ENCODE results near the gene GLYATL1B. TPM values are rescaled to one million over a fixed set of nuclear protein-coding genes. Genes with fewer than 3 reads are reported as not detected.

The GLYATL1B gene
- total and polyA plus RNA-seq, 2 of the 8 experiments (the other 6 are each of a cell fraction or from before 2014, with no cell fraction given), result not detected

DNA sequence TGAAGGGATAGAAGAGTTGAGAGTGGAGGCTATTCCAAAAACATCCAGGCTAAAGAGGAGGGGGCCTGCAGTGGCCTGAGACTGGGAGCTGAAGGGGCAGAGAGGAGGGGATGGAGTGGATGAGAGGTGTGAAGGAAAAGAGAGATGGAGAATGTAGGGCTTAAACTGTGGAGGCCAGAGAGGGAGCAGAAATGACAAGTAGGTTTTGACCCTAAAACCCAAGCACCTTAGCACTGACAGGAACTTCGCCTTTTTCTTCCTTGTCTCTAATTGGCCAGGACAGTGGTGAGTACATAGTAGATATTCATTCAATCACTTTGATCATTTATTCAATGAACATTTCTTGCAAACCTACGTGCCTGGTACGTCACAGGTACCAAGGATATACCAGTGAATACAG lies 28.2 kb downstream of the GLYATL1B start:
- Histone ChIP-seq H2BK20ac (ENCODE audit: low read length) (no peak overlapping the region), H3K4me3 (ENCODE audit: extremely low read depth in 1 of 4, insufficient read depth in 2 of 4, low read depth in 3 of 4, low read length in 4 of 4) (no peak overlapping the region), H3K36me3 (ENCODE audit: control insufficient read depth in 2 of 4, insufficient read depth in 4 of 4, low read length in 3 of 4) (peaks cover 3 to 61% (median 29%) of the 10 kb centered on the region in 4 experiments; a peak in 7 of 8 replicates), H4K20me1 (replicated peaks in 1 of 2; ENCODE audit: control insufficient read depth in 1 of 2, insufficient read depth in 2 of 2, low read length in 2 of 2) (peaks cover 0 to 2% of the 10 kb centered on the region in 2 experiments), H2BK12ac (ENCODE audit: low read depth, low read length) (no peak overlapping the region), H3K14ac (ENCODE audit: insufficient read length) (no peak overlapping the region), H2AK5ac (ENCODE audit: low read depth, low read length) (no peak overlapping the region), H3K23me2 (ENCODE audit: low read depth, low read length) (no peaks in the 10 kb centered on the region), H2BK15ac (ENCODE audit: low read length) (no peak overlapping the region), H3K79me1 (ENCODE audit: low read depth, low read length) (no peaks in the 10 kb centered on the region), H2BK5ac (ENCODE audit: low read depth, low read length) (no peak overlapping the region), H3K4me2 (ENCODE audit: insufficient read depth in 1 of 2, low read depth in 2 of 2, low read length in 2 of 2) (no peak overlapping the region), H3K18ac (ENCODE audit: extremely low read depth, low read length) (no peak overlapping the region), H3K9me3 (ENCODE audit: insufficient read depth in 2 of 2, low read depth in 1 of 2, low read length in 1 of 2) (peaks cover 10 to 24% of the 10 kb centered on the region in 2 experiments), H3K27ac (ENCODE audit: low read depth, low read length) (no peak overlapping the region), H3K23ac (ENCODE audit: insufficient read length) (no peak overlapping the region), H3K4ac (replicated peaks; ENCODE audit: insufficient read length, low read depth, low read length) (no peak overlapping the region), H3K79me2 (ENCODE audit: control insufficient read depth in 1 of 2, insufficient read depth in 2 of 2, low read length in 2 of 2) (no peaks in the 10 kb centered on the region), H3K56ac (replicated peaks; ENCODE audit: insufficient read length, low read depth, low read length) (no peak overlapping the region), H3K4me1 (replicated peaks in 1 of 4; ENCODE audit: control insufficient read depth in 3 of 4, insufficient read depth in 4 of 4, low read length in 3 of 4) (no peaks in the 10 kb centered on the region), H2BK120ac (replicated peaks; ENCODE audit: low read depth, low read length) (no peak overlapping the region), H4K5ac (ENCODE audit: insufficient read length, low read depth, low read length) (no peak overlapping the region), H3K9ac (replicated peaks in 1 of 4; ENCODE audit: extremely low read depth in 1 of 4, low read depth in 3 of 4, low read length in 3 of 4) (no peak overlapping the region), H2AFZ (ENCODE audit: low read length) (no peak overlapping the region), H3K27me3 (replicated peaks in 1 of 4; ENCODE audit: control insufficient read depth in 3 of 4, extremely low read depth in 1 of 4, insufficient read depth in 3 of 4, low read length in 3 of 4) (no peaks in the 10 kb centered on the region), H4K8ac (ENCODE audit: extremely low read depth, insufficient read depth, low read length) (no peak overlapping the region), H4K91ac (replicated peaks; ENCODE audit: insufficient read length, low read length) (no peak overlapping the region)
- POLR2A ChIA-PET (ENCODE audit: partially characterized antibody), result no interaction called here
- no peak for FAIRE-seq
- DNase-seq (ENCODE audit: low read depth in 1 of 2, low spot score in 2 of 2), result no peak
- 89% methylated on average over 3 of the region's 3 CpGs; no CpG with 5 or more reads in 1 of the 2 experiments for WGBS, 2 experiments (ENCODE audit: extremely low coverage in 1 of 2, insufficient coverage in 1 of 2, insufficient read length in 1 of 2, insufficient replicate concordance in 2 of 2, low coverage in 1 of 2, low lambda C conversion rate in 2 of 2, missing lambda C conversion rate in 1 of 2)
- CTCF ChIA-PET (ENCODE audit: partially characterized antibody), result no interaction called here
- TF ChIP-seq GABPA (IDR thresholded peaks at IDR 0.05; ENCODE audit: borderline replicate concordance, insufficient read depth, low read length) (no peak), FOSL1 (IDR thresholded peaks at IDR 0.05; ENCODE audit: insufficient read depth, low read depth, low read length) (no peak), JUND (IDR thresholded peaks at IDR 0.05; ENCODE audit: low read length) (no peak), CEBPB (IDR thresholded peaks at IDR 0.05; ENCODE audit: low read depth, low read length) (no peak), ASH2L (IDR thresholded peaks at IDR 0.05; ENCODE audit: low read length) (no peak), SIN3A (conservative IDR thresholded peaks at IDR 0.05 in 1 of 2, IDR thresholded peaks at IDR 0.05 in 1 of 2; ENCODE audit: low read depth in 1 of 2, low read length in 2 of 2) (no peak), JUN (IDR thresholded peaks at IDR 0.05; ENCODE audit: low read depth, low read length) (no peak), CBX5 (IDR thresholded peaks at IDR 0.05; ENCODE audit: low read depth, low read length) (no peak), EZH2 (IDR thresholded peaks at IDR 0.05; ENCODE audit: low read depth, low read length, severe bottlenecking) (no peak), PHF8 (conservative IDR thresholded peaks at IDR 0.05; ENCODE audit: low read depth, low read length) (no peak), SP4 (IDR thresholded peaks at IDR 0.05; ENCODE audit: low read length) (no peak), POU5F1 (IDR thresholded peaks at IDR 0.05; ENCODE audit: low read depth, low read length) (no peak), CHD2 (IDR thresholded peaks at IDR 0.05; ENCODE audit: low read length) (no peak), KDM5A (IDR thresholded peaks at IDR 0.05; ENCODE audit: low read length) (no peak), RXRA (IDR thresholded peaks at IDR 0.05; ENCODE audit: insufficient read depth, low read depth, low read length) (no peak)
- TF ChIP-seq, protein P1, sequence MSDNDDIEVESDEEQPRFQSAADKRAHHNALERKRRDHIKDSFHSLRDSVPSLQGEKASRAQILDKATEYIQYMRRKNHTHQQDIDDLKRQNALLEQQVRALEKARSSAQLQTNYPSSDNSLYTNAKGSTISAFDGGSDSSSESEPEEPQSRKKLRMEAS (IDR thresholded peaks at IDR 0.05), result no peak

Data from H1 (cell line).